ENCODE results near the gene DUS1L.

The DUS1L gene

DNA sequence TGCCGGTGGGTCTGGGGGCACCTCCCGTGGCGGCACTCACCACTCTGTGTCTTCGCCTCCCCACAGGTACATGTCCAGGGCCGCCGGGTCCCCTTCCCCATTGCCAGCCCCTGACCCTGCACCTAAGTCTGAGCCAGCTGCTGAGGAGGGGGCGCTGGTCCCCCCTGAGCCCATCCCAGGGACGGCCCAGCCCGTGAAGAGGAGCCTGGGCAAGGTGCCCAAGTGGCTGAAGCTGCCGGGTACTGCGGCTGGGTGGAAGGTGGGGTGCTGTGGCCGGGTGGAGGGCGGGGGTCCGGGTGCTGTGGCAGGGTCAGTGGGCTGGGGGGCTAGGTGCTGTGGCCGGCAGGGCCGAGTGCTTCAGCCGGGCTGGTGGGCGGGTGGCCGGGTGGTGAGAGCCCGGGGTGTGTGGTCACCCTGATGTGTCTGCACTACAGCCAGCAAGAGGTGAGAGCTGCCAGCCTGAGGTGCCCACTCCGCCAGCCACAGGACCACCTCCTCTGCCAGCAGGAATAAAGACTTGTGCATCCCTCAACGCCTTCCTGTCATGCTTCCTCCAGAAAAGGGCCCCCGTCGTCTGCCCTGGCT is 48.6 kb downstream of the DUS1L start:
- DNase-seq (ENCODE audit: low read depth), result no peak
- no peak overlapping the region for H3K4me3 ChIP-seq (ENCODE audit: control insufficient read depth, low read depth, low read length)
- TF ChIP-seq, protein P1, sequence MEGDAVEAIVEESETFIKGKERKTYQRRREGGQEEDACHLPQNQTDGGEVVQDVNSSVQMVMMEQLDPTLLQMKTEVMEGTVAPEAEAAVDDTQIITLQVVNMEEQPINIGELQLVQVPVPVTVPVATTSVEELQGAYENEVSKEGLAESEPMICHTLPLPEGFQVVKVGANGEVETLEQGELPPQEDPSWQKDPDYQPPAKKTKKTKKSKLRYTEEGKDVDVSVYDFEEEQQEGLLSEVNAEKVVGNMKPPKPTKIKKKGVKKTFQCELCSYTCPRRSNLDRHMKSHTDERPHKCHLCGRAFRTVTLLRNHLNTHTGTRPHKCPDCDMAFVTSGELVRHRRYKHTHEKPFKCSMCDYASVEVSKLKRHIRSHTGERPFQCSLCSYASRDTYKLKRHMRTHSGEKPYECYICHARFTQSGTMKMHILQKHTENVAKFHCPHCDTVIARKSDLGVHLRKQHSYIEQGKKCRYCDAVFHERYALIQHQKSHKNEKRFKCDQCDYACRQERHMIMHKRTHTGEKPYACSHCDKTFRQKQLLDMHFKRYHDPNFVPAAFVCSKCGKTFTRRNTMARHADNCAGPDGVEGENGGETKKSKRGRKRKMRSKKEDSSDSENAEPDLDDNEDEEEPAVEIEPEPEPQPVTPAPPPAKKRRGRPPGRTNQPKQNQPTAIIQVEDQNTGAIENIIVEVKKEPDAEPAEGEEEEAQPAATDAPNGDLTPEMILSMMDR (IDR thresholded peaks at IDR 0.05; ENCODE audit: control insufficient read depth, insufficient read depth, low read depth, low read length, missing control alignments), result no peak

DNA sequence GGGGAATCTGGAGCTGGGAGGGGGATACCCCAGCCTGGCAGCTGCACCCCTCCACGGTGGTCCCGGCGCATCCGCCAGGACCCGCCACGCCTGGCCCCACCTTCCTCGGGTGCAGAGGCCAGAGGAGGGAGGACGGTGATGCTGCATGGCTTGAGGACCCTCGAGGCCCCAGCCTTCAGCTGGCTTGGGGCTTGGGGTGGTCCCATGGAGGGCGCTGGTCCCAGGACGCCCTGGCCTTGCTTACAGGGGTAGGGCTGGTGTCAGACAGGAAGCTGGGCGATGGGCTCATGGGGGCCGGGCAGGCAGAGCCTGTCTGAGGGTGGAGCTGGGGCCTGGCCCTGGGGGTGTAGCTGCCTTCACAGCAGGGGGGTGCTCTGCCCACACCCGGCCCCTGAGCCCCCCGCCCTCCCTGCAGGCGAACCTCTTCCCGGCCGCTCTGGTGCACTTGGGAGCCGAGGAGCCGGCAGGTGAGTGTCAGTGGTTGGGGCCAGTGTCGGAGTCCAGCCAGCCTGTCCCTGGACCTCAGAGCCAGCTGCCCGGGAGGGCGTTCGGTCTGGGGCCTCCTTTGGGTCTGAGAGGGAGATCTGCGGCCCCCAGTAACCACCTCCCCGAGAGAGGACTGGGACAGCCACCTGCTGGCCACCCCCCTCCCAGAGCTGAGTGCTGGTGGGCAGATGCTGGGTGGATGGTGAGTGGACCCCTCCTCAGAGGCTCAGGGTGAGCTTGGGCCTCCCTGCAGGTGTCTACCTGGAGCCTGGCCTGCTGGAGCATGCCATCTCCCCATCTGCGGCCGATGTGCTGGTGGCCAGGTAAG is 49.3 kb downstream of the DUS1L start:
- H3K4me3 ChIP-seq (ENCODE audit: control insufficient read depth, low read depth, low read length), result no peak overlapping the region
- TF ChIP-seq, protein P1 (IDR thresholded peaks at IDR 0.05; ENCODE audit: control insufficient read depth, insufficient read depth, low read depth, low read length, missing control alignments), result no peak
- DNase-seq (ENCODE audit: low read depth), result no peak

DNA sequence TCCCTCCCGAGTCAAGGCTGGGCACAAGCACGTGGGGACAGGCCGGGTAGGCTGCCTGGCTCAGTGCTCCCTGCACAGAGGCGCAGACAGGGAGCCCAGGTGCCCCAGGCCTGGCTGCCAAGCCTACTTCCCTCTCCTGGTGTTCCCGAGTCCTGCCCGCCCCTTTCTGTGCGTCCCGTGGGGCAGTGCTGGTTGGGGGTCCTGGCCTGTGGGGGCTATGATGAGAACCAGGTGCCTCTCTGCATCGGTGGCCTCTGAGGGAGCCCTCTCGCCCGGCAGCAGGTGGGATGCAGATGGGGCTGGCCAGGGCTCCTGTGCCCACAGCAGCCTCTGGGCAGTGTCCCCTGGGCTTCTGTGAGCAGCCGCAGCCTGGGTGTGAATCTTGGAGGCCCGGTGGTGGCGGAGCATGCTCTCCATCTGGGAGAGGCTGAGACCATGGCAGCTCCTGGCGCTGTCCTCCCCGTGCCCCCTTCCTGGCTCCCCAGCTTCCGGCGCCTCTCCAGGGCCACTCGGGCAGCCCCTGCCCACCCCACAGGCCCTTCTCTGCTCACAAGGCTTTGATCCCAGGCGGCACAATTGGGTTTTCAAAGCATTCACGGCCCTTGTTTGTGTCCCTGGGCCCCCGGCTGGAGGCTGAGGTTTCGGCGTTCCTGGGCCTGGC is 50.2 kb downstream of the DUS1L start:
- H3K4me3 ChIP-seq (ENCODE audit: control insufficient read depth, low read depth, low read length), result no peak overlapping the region
- no peak for DNase-seq (ENCODE audit: low read depth)
- TF ChIP-seq, protein P1 (IDR thresholded peaks at IDR 0.05; ENCODE audit: control insufficient read depth, insufficient read depth, low read depth, low read length, missing control alignments), result no peak

DNA sequence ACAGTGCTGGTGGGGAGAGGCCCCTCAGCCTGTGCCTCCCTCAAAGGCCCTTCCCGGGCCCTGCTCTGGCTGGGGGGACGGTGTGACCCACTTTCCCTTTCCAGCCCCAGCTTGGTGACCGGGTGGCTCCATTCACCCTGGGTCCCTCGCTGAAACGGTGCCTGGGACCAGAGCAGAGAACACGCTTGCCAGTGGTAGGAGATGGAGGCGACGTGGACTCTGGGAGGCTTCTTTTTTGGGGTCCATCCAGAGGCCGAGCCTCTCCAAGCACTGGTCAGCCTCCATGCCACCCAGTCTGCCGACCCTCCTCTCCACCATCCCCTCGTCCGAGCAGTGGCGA is 50.7 kb downstream of the DUS1L start:
- DNase-seq (ENCODE audit: low read depth), result no peak
- TF ChIP-seq, protein P1 (IDR thresholded peaks at IDR 0.05; ENCODE audit: control insufficient read depth, insufficient read depth, low read depth, low read length, missing control alignments), result no peak
- H3K4me3 ChIP-seq (ENCODE audit: control insufficient read depth, low read depth, low read length), result no peak overlapping the region

DNA sequence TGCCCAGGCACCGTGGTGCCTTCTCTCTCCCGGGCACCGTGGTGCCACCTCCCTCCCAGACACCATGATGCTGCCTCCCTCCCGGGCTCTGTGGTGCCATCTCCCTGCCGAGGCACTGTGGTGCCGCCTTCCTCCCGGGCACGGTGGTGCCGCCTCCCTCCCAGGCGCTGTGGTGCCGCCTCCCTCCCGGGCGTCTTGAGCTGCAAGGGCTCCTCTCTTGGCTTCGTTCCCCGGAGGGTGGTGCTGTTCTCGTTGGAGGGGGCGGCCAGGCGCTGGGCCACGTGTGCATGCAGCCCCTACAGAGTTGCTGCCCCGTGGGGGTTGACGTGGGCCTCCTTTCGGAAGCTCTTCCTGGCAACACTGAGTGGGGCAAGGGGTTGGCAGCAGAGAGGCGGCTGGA is 51.2 kb downstream of the DUS1L start:
- H3K4me3 ChIP-seq (ENCODE audit: control insufficient read depth, low read depth, low read length), result no peak overlapping the region
- no peak for DNase-seq (ENCODE audit: low read depth)
- TF ChIP-seq, protein P1 (IDR thresholded peaks at IDR 0.05; ENCODE audit: control insufficient read depth, insufficient read depth, low read depth, low read length, missing control alignments), result no peak

DNA sequence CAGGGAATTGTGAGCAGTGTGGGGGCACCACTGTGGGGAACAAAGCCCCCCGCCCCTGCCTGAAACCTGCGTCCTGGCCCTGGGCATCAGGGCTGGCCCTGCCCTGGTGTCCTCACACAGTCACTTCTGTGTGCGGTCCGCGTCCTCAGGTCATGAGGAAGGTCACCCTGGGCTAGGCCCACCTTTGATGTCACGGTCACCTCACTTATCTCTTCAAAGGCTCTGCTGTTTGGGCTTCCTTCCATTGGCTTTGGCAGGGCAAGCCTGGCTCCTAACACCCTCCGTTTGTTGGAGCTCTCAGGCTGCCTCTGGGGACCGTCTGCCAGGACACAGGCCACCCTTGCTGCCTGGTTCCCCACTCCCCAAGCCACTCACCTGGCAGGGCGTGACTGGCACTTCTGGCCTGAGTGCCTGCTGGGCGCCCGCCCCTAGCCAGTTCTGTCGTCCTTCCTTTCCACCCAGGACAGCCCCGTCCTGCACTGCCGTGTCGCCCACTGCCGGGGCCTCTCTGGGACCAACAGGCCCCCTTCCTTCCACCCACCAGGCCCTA is 51.8 kb downstream of the DUS1L start:
- DNase-seq (ENCODE audit: low read depth), result no peak
- TF ChIP-seq, protein P1 (IDR thresholded peaks at IDR 0.05; ENCODE audit: control insufficient read depth, insufficient read depth, low read depth, low read length, missing control alignments), result no peak
- H3K4me3 ChIP-seq (ENCODE audit: control insufficient read depth, low read depth, low read length), result no peak overlapping the region
